Calu3 (cell line): ENCODE measurements around the gene GRHL1. TPM values are rescaled to one million over a fixed set of nuclear protein-coding genes. Genes with fewer than 3 reads are reported as not detected.

ENCODE experiments used
- BruUV-seq: library from RNA; stranded (reverse); fragments of 400-500 nt; replicated peaks from 2 replicates; lab custom pipeline; 2021; lab: Mats Ljungman, UMichigan
- CTCF ChIA-PET: fragments of 300-600 bp; sonication (Branson Sonifier 250); formaldehyde crosslinking; loops from one replicate; lab custom pipeline; 2022; ENCODE audit warnings: antibody characterized with exemption; lab: Charles Lee
- DNase-seq: peaks from one replicate; pipeline ENCODE4 v3.0.0; 2022
- H3K27ac Mint-ChIP-seq: one replicate; pipeline ENCODE4 v1.8.0; 2022; ENCODE audit warnings: mixed read lengths; ENCODE audit not compliant: unreplicated experiment
- H3K27me3 Mint-ChIP-seq: one replicate; pipeline ENCODE4 v1.8.0; 2022; ENCODE audit warnings: mixed read lengths; ENCODE audit not compliant: unreplicated experiment
- H3K36me3 Mint-ChIP-seq: one replicate; pipeline ENCODE4 v1.8.0; 2022; ENCODE audit warnings: mild to moderate bottlenecking, moderate library complexity, mixed read lengths; ENCODE audit not compliant: insufficient read depth, unreplicated experiment
- H3K4me1 Mint-ChIP-seq: one replicate; pipeline ENCODE4 v1.8.0; 2022; ENCODE audit warnings: mild to moderate bottlenecking, low read depth, mixed read lengths; ENCODE audit not compliant: unreplicated experiment
- H3K4me3 Mint-ChIP-seq: one replicate; pipeline ENCODE4 v1.8.0; 2022; ENCODE audit warnings: mild to moderate bottlenecking, low read depth, moderate library complexity, mixed read lengths; ENCODE audit not compliant: unreplicated experiment
- H3K9me3 Mint-ChIP-seq: one replicate; pipeline ENCODE4 v1.8.0; 2022; ENCODE audit warnings: low read depth, mixed read lengths; ENCODE audit not compliant: unreplicated experiment
- intact Hi-C: fragments of 100-400 bp; cut with micrococcal nuclease; formaldehyde crosslinking; loops from one replicate; pipeline ENCODE4 v1.10.0; 2022; ENCODE audit not compliant: unreplicated experiment
- total RNA-seq: library from RNA; stranded (reverse); gene quantifications from 2 replicates; pipeline ENCODE4 v1.2.3, GENCODE V29; 2022
- TF ChIP-seq, protein P1 (sequence below): fragments of 200-600 bp; IDR thresholded peaks from one replicate; pipeline ENCODE4 v1.8.0; 2022; ENCODE audit warnings: antibody characterized with exemption; ENCODE audit not compliant: unreplicated experiment

Gene GRHL1
- total RNA-seq, 1 experiment from 2014 or later: 11.7 TPM

GRCh38 chr2:10022041-10022421, 70.5 kb downstream of the GRHL1 start:
- no TSS peak for BruUV-seq
- intact Hi-C loops: no loop called here
- TF ChIP-seq, protein P1, sequence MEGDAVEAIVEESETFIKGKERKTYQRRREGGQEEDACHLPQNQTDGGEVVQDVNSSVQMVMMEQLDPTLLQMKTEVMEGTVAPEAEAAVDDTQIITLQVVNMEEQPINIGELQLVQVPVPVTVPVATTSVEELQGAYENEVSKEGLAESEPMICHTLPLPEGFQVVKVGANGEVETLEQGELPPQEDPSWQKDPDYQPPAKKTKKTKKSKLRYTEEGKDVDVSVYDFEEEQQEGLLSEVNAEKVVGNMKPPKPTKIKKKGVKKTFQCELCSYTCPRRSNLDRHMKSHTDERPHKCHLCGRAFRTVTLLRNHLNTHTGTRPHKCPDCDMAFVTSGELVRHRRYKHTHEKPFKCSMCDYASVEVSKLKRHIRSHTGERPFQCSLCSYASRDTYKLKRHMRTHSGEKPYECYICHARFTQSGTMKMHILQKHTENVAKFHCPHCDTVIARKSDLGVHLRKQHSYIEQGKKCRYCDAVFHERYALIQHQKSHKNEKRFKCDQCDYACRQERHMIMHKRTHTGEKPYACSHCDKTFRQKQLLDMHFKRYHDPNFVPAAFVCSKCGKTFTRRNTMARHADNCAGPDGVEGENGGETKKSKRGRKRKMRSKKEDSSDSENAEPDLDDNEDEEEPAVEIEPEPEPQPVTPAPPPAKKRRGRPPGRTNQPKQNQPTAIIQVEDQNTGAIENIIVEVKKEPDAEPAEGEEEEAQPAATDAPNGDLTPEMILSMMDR: no peak
- H3K4me3 Mint-ChIP-seq: no peak overlapping the region
- H3K36me3 Mint-ChIP-seq: no peaks in the 10 kb centered on the region
- H3K4me1 Mint-ChIP-seq: no peaks in the 10 kb centered on the region
- DNase-seq: no peak
- H3K27me3 Mint-ChIP-seq: peaks cover 9% of the 10 kb centered on the region
- H3K9me3 Mint-ChIP-seq: no peaks in the 10 kb centered on the region
- CTCF ChIA-PET: interaction anchor here (1.2 kb wide), 1 partner anchor 208 kb away, joined by 3 read pairs; no protein-coding TSS in a partner anchor
- no peak overlapping the region for H3K27ac Mint-ChIP-seq

DNA sequence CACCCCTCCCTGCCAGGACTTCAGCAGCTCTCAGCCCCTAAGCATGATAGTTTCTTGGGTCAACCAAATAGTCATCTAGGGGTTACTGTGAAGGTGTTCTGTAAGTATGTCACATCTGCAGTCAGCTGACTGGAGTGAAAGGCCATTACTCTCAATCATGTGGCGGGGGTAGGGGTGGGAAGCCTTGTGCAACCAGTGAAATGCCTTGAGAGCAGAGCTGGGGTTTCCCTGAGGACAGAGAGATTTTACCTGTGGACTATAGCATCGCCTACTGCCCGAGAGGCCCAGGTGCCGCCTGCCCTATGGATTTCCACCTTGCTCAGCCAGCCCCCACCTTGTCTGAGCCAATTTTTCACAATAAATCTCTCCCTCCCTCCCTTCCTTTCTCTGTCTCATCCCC, 71.0 kb downstream of the GRHL1 start:
- intact Hi-C loops: no loop called here
- Mint-ChIP-seq H3K4me3 (no peak overlapping the region), H3K27me3 (peaks cover 9% of the 10 kb centered on the region), H3K36me3 (no peaks in the 10 kb centered on the region), H3K9me3 (no peaks in the 10 kb centered on the region), H3K27ac (no peak overlapping the region), H3K4me1 (no peaks in the 10 kb centered on the region)
- DNase-seq: no peak
- no TSS peak for BruUV-seq
- TF ChIP-seq, protein P1: no peak
- CTCF ChIA-PET: interaction anchor here (1.2 kb wide), 1 partner anchor 209 kb away, joined by 3 read pairs; no protein-coding TSS in a partner anchor

DNA sequence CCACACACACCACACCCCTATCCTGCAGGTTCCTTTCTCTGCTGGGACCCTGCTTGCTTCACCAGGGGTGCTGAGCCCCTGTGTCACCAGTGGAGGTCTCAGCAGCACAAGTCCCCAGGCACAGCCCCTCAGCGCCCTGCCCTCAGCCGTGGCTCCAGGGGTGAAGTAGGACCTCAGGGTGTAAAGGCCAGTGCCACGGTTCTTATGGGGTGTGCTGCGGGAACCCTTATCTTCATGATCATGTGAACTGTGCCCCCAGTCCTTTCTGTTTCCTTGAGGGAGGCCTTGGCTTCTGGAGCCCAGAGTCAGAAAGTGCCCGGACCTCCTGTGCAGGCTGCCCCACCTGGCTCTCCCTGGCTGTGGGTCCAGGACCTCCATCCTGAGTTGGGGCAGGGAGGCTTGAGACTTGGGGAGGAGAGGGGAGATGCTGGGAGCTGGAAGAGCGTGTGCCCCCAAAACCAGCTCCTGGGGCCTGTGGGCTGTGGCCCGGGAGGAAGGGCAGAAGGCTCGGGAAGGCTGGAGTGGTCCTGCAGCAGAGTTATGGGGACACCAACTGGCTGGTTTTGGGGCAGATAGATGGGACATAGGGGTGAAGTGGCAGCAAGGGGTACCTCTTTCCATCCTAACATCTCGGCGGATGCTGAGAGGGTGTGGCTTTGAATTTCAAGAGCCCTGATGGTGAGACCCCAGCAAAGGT, 71.6 kb downstream of the GRHL1 start:
- TF ChIP-seq, protein P1: no peak
- no peaks in the 10 kb centered on the region for H3K9me3 Mint-ChIP-seq
- intact Hi-C loops: no loop called here
- no peaks in the 10 kb centered on the region for H3K4me1 Mint-ChIP-seq
- DNase-seq: no peak
- no peaks in the 10 kb centered on the region for H3K36me3 Mint-ChIP-seq
- no TSS peak for BruUV-seq
- no peak overlapping the region for H3K4me3 Mint-ChIP-seq
- CTCF ChIA-PET: no interaction called here
- peaks cover 9% of the 10 kb centered on the region for H3K27me3 Mint-ChIP-seq
- no peak overlapping the region for H3K27ac Mint-ChIP-seq

- H3K4me3 Mint-ChIP-seq: no peak overlapping the region
- no peaks in the 10 kb centered on the region for H3K4me1 Mint-ChIP-seq
- intact Hi-C loops: no loop called here
- DNase-seq: no peak
- H3K27me3 Mint-ChIP-seq: peaks cover 9% of the 10 kb centered on the region
- H3K27ac Mint-ChIP-seq: no peak overlapping the region
- CTCF ChIA-PET: no interaction called here
- no TSS peak for BruUV-seq
- H3K36me3 Mint-ChIP-seq: no peaks in the 10 kb centered on the region
- TF ChIP-seq, protein P1: no peak
- no peaks in the 10 kb centered on the region for H3K9me3 Mint-ChIP-seq
Observed at GRCh38 chr2:10026940-10027569, 75.6 kb downstream of the GRHL1 start.
